ENCODE measurements around the gene NFIB.

Gene NFIB

GRCh38 chr9:14139287-14139686 lies 174.7 kb downstream of the NFIB start:
- DNase-seq = no peak

DNA sequence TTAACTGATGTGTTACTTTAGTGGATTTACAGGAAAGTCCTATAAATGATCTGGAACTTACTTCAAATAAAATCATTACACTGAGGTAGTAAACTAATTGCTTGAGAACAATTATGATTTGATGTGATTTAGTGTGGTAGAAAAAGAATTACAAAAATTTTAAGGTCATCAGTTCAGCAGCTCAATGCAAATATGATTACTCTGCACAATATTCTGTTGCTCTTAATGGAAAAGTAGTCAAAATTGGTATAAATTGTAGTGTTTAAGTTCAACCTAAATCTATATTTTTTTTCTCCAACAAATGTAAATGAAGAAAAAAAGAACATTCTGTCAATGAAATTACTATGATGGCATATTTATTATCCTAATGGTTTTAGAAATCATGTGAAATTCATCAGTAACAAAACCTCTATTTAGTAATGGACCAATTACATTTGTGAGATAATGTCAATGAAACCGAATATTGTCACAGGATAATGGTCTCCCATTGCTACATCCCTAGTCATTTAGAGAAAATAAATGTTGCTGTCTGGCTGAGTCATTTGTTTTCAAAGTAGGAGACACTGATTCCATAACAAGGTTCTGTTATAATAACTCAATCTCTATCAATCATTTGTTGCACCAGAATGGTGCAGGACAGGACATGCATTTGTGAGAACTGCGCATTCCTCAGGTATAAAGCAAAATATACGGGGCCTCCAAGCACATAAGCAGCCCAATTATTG lies 177.1 kb downstream of the NFIB start:
- DNase-seq = no peak

DNA sequence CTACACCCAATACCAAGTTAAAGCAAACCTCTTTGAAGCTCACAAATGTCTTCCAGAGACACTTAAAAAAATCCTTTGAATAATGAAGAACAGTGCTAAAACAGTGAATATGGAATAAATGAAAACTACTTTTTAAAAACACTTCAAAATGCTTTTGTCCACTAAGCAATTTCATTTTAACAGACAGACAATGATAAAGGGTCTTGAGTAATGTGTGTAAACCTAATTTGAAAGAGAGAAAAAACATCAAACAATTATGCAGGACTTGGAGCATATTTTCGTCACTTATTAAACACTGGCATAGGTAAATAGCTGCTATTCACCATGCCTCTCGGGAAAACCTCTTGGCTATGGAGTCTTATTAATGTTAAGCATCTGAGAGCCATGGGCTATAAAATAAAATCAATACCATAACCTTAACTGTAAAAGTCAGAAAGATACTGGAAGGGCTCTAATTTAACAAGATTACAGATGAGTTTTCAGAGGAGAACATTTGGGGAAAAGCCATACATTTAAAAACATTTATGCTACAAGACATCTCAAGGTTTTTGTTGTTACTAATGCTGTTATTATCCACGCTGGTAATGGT lies 177.8 kb downstream of the NFIB start:
- DNase-seq = no peak

- no peak for DNase-seq
These were observed 178.5 kb downstream of the NFIB start for GRCh38 chr9:14135421-14135820.

- DNase-seq = no peak
These were observed 180.5 kb downstream of the NFIB start for GRCh38 chr9:14133394-14133793.

- no peak for DNase-seq
These were observed 181.2 kb downstream of the NFIB start for GRCh38 chr9:14132775-14133174.

- no peak for DNase-seq
These were observed 182.4 kb downstream of the NFIB start for GRCh38 chr9:14131356-14132088.

GRCh38 chr9:14127656-14128055 lies 186.3 kb downstream of the NFIB start:
- no peak for DNase-seq

DNA sequence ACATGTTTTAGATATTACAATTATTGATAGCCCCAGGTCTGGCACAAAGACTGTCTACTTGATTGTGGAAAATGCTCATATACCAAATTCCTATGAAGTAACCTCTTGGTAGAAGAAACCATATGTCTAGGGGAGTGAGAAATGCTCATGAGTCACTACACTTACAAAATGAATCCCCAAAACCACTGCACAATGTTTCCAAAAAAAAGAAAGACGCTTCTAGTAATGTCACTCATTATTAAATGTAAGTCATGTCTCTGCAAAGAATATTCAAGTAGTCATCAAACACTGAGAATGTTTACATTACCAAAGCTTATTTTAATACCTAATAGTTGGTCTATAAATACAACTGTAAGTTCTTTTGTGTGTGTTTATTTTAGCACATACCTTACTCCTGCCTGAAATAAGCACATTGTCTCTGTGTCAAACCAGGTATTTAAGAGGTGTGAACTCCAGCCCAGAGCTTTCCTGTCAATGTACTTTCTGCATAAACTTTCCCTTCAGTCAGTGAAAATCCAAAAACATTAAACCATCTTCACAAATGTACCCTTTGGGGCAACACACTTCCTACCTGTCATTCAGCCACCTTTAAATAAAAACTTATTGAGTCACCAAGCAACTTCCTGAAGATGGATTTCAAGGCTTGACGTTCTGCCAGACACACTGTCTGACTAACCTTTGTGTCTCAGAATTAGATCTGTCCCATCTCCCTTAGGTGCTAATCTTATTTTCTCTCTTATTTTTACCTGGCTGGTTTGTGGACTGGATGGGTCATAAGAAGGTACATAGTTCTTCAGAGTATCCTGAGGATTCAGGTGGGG lies 194.0 kb downstream of the NFIB start:
- no peak for DNase-seq

GRCh38 chr9:14112226-14112625 lies 201.7 kb downstream of the NFIB start:
- no peak for DNase-seq

DNA sequence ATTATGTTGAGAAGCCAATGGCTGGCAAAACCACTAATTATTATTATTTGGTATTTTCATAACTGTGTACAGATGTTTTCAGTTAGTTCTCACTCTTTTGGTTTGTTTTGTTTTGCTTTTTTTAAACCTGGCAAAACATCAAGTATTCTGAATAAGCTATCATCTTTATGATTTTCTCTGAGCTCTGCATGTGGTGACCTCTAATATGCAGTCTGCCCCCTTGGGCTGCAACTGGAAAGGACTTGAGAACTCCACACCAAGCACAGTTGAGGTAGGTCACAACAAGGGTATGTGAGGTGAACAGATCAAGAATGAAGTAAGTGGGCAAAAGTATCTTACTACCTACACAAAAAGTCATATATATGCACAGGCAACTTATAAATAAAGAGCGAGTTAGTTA lies 202.2 kb downstream of the NFIB start:
- DNase-seq = no peak

- DNase-seq = no peak
These were observed 206.0 kb downstream of the NFIB start for GRCh38 chr9:14107977-14108376.

- DNase-seq = no peak
These were observed 206.4 kb downstream of the NFIB start for GRCh38 chr9:14107495-14107894.

- no peak for DNase-seq
These were observed 207.2 kb downstream of the NFIB start for GRCh38 chr9:14106699-14107098.

- no peak for DNase-seq
These were observed 209.4 kb downstream of the NFIB start for GRCh38 chr9:14104496-14104895.

GRCh38 chr9:14103115-14103514 lies 210.8 kb downstream of the NFIB start:
- DNase-seq = no peak

DNA sequence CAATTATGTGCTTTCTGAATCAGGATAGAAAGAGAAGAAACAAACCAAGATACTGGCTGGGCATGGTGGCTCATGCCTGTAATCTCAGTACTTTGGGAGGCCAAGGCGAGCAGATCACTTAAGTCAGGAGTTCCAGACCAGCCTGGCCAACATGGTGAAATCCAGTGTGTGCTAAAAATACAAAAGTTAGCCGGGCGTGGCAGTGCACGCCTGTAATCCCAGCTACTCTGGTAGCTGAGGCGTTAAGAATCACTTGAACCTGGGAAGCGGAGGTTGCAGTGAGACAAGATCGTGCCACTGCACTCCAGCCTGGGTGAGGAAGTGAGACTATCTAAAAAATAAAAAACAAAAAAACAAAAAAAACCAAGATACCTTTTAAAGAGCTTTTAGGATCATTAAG lies 214.2 kb downstream of the NFIB start:
- no peak for DNase-seq

- DNase-seq = no peak
These were observed 215.3 kb downstream of the NFIB start for GRCh38 chr9:14098486-14099180.

DNA sequence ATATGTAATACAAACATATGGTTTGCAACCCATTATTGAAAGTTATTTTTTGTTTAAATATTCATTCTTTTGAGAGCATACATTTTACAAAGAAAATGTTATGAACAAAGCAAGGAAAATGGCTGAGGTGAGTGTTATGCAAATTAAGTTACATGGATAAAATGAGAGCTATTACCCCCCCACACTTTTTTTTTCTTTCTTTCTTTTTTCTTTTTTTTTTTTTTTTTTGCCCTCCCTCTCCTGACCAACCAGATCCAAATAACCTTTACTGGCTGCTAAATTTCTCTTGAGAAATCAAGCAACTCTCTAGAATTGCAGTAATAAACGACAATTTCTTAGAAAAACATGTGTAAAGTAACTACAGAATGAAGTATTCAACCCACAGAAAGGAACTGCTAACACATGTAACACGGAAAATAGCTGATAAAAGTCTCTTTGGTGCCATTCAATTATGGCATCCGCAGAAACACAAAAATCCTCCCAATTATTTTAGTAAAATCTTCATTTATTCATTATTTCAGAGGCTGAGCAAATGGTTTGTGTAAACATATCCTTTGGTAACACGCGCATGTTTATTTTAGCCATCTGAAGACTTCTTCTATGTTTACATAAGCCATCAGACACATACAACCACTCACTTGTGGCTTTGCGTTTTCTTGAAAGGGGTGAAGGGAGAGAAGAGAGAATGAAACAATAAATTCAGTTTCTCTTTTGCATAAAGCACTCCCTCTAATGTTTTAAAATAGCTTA lies 216.1 kb downstream of the NFIB start:
- DNase-seq = no peak

DNA sequence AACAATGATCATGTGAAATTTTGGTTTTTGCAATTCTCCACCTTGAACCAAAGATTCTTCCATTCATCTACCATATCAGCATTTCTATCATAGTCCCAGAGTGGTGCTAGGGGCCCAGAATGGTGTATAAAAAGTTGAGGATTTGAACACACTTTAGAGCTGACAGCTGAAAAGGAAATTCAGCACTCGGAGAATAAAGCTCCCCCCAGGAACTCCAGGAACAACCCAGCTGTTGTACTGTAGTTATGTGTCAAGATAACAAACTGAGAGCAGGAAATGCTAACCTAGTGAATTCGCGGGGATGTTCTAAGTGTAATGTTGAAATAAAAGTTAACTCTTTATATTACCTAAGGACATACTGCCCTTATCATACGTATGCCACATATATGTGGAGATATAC lies 216.7 kb downstream of the NFIB start:
- no peak for DNase-seq

DNA sequence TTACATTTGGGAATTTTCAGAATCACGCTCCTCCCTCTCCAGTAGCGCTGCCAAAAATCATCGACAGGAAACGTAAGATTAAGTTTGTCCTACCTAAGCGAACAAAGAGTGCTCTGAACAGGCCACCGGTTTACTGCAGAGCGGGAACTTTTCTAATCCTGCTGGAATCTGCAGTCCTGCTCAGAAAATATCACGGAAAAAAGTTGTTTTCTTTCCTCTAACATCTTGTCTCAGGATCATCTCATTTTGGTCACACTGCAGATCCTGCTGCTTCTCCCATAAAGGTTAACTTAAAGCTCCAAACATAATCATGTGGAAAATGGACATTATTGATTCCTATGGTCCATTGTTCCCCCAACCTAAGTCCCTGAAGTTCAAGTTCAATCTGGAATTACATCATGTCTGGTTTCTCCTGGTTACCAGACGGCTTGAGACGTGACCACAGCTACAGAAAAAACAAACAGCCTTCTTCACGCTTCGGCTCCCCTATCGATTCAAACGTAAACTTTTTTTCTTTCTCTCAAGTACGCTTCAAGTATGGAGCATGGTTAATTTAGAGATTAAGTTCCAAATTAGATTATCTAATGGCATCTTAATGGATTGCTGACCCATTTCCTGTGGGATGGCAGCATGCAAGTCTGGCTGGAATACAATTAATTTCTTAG lies 217.6 kb downstream of the NFIB start:
- DNase-seq = no peak

Data from activated CD4-positive, alpha-beta T cell treated with anti-CD3 and anti-CD28 coated beads, Interleukin-10, Interleukin-2, amounts not matched to agents 100 ng/mL and 50 ng/mL, durations not matched to agents 16 hours and 8 hours (primary cell).